Nephron (organoid): ENCODE results near the gene UAP1L1.

Source experiments
- H3K27ac Mint-ChIP-seq, 3 experiments: 2 replicates each; pipeline ENCODE4 v1.8.0; 2020; ENCODE audit warnings: mixed read lengths in 3 of 3, mild to moderate bottlenecking in 2 of 3, moderate library complexity in 1 of 3
- H3K27me3 Mint-ChIP-seq: 2 replicates; pipeline ENCODE4 v1.8.0; 2021; ENCODE audit warnings: low read depth, mild to moderate bottlenecking, moderate library complexity, mixed read lengths
- H3K36me3 Mint-ChIP-seq: 2 replicates; pipeline ENCODE4 v1.8.0; 2020; ENCODE audit warnings: low read depth, mixed read lengths
- H3K4me1 Mint-ChIP-seq: 2 replicates; pipeline ENCODE4 v1.8.0; 2020; ENCODE audit warnings: mixed read lengths
- H3K4me3 Mint-ChIP-seq, 3 experiments: 2 replicates each; pipeline ENCODE4 v1.8.0; 2020; ENCODE audit warnings: mild to moderate bottlenecking in 3 of 3, mixed read lengths in 3 of 3, moderate library complexity in 2 of 3
- H3K9me3 Mint-ChIP-seq: 2 replicates; pipeline ENCODE4 v1.8.0; 2020; ENCODE audit warnings: mixed read lengths
- TF ChIP-seq, protein P1 (sequence below), 3 experiments: fragments of 200-600 bp; sonication (generic); IDR thresholded peaks; one replicate each; pipeline ENCODE4 v1.5.0; 2021; ENCODE audit warnings: antibody characterized with exemption in 3 of 3; ENCODE audit not compliant: unreplicated experiment in 3 of 3

UAP1L1 gene

DNA sequence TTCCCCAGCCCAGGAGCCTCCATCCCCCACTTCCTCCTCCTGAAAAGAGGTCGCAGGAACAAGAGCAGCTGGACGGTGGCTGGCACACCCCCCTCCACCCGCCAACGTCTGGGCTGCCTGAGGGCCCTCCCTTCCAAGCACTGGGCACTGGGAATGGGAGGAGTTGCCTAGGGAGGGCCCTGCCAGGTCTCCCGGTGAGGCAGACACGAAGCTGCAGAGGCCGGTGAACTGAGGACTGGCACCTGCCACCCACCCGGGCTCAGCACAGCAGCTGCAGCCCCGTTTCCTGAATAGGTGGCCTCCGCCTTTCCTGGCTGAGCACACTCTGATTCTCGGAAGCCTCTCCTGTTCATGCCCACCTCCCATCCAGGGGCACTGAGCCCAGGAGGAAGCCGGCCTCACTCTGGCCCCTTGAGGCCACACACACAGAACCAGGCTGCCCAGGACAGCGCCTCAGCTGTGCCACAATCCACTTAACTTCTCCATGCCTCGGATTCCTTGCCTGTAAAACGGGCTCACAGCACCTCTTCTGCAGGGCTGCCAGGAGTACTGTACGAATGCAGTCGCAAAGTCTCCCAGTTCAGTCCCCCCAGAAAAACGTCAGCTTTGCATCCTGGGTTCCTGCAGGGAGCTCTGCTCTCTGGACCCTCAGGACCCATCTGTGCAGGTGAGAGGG, 32.7 kb upstream of the UAP1L1 start:
- TF ChIP-seq, protein P1, sequence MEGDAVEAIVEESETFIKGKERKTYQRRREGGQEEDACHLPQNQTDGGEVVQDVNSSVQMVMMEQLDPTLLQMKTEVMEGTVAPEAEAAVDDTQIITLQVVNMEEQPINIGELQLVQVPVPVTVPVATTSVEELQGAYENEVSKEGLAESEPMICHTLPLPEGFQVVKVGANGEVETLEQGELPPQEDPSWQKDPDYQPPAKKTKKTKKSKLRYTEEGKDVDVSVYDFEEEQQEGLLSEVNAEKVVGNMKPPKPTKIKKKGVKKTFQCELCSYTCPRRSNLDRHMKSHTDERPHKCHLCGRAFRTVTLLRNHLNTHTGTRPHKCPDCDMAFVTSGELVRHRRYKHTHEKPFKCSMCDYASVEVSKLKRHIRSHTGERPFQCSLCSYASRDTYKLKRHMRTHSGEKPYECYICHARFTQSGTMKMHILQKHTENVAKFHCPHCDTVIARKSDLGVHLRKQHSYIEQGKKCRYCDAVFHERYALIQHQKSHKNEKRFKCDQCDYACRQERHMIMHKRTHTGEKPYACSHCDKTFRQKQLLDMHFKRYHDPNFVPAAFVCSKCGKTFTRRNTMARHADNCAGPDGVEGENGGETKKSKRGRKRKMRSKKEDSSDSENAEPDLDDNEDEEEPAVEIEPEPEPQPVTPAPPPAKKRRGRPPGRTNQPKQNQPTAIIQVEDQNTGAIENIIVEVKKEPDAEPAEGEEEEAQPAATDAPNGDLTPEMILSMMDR (IDR thresholded peaks at IDR 0.05; ENCODE audit: unreplicated experiment in 3 of 3), result no peak
- H3K27me3 Mint-ChIP-seq, result peaks cover 52% of the 10 kb centered on the region
- H3K4me3 Mint-ChIP-seq, result peak overlapping the region; percentile 61 to 74 (median 72)
- no peak overlapping the region for H3K27ac Mint-ChIP-seq
- no peaks in the 10 kb centered on the region for H3K4me1 Mint-ChIP-seq
- H3K9me3 Mint-ChIP-seq, result no peaks in the 10 kb centered on the region
- no peaks in the 10 kb centered on the region for H3K36me3 Mint-ChIP-seq

DNA sequence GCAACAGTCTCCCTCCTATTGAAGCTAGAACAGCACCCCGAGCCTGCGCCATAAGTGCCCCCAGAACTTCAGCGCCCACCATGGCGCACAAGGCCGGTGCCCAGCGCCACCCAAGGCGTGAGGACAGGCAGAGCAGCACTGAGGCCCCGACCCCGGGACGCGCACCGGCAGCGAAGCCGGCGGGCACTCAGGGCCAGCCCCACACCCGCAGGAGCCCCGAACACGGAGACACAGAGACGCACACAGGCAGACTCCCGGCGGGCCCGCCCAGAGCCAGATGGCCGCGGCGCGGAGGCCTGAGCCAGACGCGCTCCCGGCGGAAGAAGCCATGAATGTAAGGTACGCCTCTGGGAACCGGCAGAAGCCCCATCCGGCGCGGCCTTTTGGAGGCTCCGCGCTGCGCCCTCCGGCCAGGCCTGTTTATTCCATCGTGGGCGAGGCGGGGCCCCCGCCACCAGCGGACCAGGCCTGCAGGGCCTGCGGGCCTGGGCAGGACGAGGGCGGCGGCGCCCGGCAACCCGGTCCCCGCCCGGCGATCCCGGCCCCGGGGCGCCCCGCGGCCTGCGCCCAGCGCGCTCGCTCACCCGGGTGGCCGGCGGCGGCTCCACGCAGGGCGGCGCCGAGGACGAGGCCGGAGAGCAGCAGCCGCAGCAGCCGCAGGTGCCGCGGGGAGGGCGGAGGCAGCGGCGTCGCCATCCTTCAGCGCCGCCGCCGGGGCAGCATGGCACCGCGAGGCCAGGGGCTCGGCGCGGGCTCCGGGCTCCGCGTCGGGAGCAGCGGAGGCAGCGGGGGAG, 31.8 kb upstream of the UAP1L1 start:
- Mint-ChIP-seq H3K4me3 (peak overlapping the region; percentile 70 to 80 (median 80)), H3K4me1 (no peaks in the 10 kb centered on the region), H3K27me3 (peaks cover 60% of the 10 kb centered on the region), H3K27ac (no peak overlapping the region), H3K36me3 (no peaks in the 10 kb centered on the region), H3K9me3 (no peaks in the 10 kb centered on the region)
- TF ChIP-seq, protein P1 (IDR thresholded peaks at IDR 0.05; ENCODE audit: unreplicated experiment in 3 of 3), result no peak

DNA sequence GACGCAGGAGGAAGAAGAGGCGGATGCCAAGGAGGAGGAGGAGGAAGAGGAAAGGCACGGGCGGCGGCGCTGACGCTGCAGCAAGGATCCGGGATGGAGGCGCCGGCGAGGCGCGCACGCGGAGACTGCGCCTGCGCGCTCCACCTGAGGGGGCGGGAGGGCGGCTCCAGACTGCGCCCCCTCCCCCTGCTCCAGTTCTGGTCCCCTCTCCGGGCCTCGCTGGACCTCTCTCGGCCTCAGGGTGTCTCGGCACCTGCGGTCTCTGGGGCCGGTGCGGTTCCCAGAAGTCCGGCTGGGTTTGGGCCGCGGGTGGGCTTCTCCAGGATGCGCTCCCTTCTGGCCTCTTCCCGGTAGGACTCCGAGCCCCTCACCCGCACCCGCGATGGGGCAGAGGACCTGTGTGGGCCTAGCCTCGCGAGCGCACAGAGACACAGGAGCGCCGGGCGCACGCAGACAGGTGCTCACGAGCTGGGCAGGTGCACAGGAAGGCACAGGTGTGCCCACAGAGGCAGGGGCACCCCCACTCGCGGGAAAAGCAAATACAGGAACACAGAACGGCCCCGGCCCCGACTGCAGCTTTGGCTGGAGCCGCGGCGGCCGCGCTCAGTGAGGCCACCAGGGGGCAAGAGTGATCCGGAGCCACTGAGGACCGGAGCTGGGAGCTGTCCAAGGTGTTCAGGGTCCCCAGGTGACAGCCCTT, 31.1 kb upstream of the UAP1L1 start, which contains the start of gene NPDC1:
Gene NPDC1 (minus strand): TSS at position 90 of the 700 bp plus-strand sequence. CDS start 188 bp downstream, outside the sequence.
- no peaks in the 10 kb centered on the region for H3K36me3 Mint-ChIP-seq
- no peaks in the 10 kb centered on the region for H3K9me3 Mint-ChIP-seq
- peaks cover 66% of the 10 kb centered on the region for H3K27me3 Mint-ChIP-seq
- no peaks in the 10 kb centered on the region for H3K4me1 Mint-ChIP-seq
- TF ChIP-seq, protein P1 (IDR thresholded peaks at IDR 0.05; ENCODE audit: unreplicated experiment in 3 of 3), result peak; percentile 91 to 95 (median 93)
- H3K27ac Mint-ChIP-seq, result no peak within 1 kb of the TSS
- peak within 1 kb of the TSS; percentile 70 to 80 (median 80) for H3K4me3 Mint-ChIP-seq

DNA sequence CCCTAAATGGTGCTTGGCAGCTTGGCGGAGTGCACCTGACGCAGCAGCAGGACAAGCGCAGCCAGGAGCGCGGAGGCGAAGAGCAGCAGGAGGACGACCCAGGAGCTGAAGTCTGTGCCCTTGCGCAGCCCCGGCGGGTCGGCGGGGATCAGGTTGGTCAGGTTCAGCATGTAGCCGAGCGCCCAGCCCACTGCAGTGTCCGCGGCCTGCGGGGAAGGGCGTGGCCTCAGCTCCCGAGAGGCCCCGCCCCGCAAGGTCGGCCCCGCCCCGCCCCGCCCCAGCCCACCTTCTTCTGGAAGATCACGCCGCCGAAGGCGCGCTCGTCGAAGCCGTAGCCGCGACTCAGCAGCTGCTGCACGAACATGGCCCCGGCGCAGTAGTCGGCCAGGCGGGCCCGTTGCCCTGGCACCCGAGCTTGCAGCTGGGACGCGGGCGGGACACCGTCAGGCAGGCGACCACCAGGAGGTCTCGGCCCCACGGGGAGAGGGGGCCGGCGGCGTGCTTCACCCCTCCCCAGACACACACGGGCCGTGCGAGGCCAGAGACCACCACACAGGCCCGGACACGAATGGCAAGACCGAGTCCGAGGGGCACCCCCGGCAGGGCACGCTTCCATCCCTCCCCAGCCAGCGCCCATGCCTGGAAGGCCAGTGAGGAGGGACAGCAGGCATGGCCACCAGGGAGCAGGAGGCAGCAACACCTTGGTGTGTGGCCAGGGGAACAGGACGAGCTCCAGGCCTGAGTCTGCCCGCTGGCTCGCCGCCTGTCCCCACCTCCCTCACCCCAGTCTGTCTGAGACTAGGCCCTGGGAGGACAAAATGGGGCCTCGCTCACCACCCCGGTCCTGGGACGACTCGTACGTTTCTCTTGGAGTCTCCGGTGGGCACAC, 28.4 kb upstream of the UAP1L1 start:
- TF ChIP-seq, protein P1 (IDR thresholded peaks at IDR 0.05; ENCODE audit: unreplicated experiment in 3 of 3), result no peak
- no peaks in the 10 kb centered on the region for H3K36me3 Mint-ChIP-seq
- H3K4me1 Mint-ChIP-seq, result no peaks in the 10 kb centered on the region
- H3K4me3 Mint-ChIP-seq, result no peak overlapping the region
- H3K27ac Mint-ChIP-seq, result no peak overlapping the region
- peaks cover 76% of the 10 kb centered on the region for H3K27me3 Mint-ChIP-seq
- no peaks in the 10 kb centered on the region for H3K9me3 Mint-ChIP-seq
